HCT116 (cell line): ENCODE measurements around the gene CD200. TPM values are rescaled to one million over a fixed set of nuclear protein-coding genes. Genes with fewer than 3 reads are reported as not detected.

Experiments
- ATAC-seq: fragments of 200-7000 bp; cut with Tn5 transposase; 2 replicates; pipeline ENCODE4 v1.9.1; 2020; ENCODE audit warnings: mild to moderate bottlenecking, moderate library complexity
- BruUV-seq: library from RNA; stranded (reverse); fragments of 400-500 nt; replicated peaks from 2 replicates; lab custom pipeline; 2021; lab: Mats Ljungman, UMichigan
- CTCF ChIA-PET: fragments of 300-600 bp; sonication (Branson Sonifier 250); formaldehyde crosslinking; loops from one replicate; lab custom pipeline; 2021; ENCODE audit warnings: antibody characterized with exemption; lab: Charles Lee
- POLR2A ChIA-PET: fragments of 300-600, 350-600 bp; sonication (Branson Sonifier 250); formaldehyde crosslinking; loops from one replicate; lab custom pipeline; 2021; ENCODE audit warnings: antibody characterized with exemption; lab: Charles Lee
- RAD21 ChIA-PET, 2 experiments: fragments of 300-600 bp; sonication (Branson Sonifier 250); formaldehyde crosslinking; loops; one replicate each; lab custom pipeline; 2023; ENCODE audit warnings: low total read pairs in 2 of 2; ENCODE audit not compliant: uncharacterized antibody in 2 of 2, unreplicated experiment in 2 of 2, low non-redundant PET in 1 of 2; lab: Charles Lee
- DNase-seq: peaks from one replicate; pipeline ENCODE4 v3.0.0-alpha.2; 2010; ENCODE audit warnings: low read depth, low spot score
- H2AFZ ChIP-seq: fragments of 200-600 bp; shearing (Covaris generic), sonication (generic); 2 replicates; pipeline ENCODE4 v1.6.1; 2017; ENCODE audit warnings: low read depth, mixed run types, mixed read lengths, antibody characterized with exemption, low read length; ENCODE audit not compliant: poor library complexity, severe bottlenecking
- H3K27ac ChIP-seq: 2 replicates; pipeline ENCODE4 v1.5.1; 2012; ENCODE audit warnings: low read depth, low read length
- H3K27me3 ChIP-seq: fragments of 200-600 bp; sonication (generic); 2 replicates; pipeline ENCODE4 v1.6.1; 2016; ENCODE audit warnings: mixed run types, low read length, mixed read lengths; ENCODE audit not compliant: insufficient read depth
- H3K36me3 ChIP-seq, 2 experiments: fragments of 200-500 bp in 1 of 2; fragments of 200-600 bp in 1 of 2; sonication (Bioruptor generic) in 1 of 2; sonication (generic) in 1 of 2; 2 replicates each; pipeline versions ENCODE4 v1.5.1 to v1.6.1; 2014 to 2016; ENCODE audit warnings: low read length in 2 of 2, inconsistent platforms in 1 of 2, mixed read lengths in 1 of 2, mixed run types in 1 of 2; ENCODE audit not compliant: insufficient read depth in 2 of 2, control insufficient read depth in 1 of 2
- H3K4me1 ChIP-seq, 2 experiments: fragments of 200-600 bp in 1 of 2; sonication (generic) in 1 of 2; 2 replicates each; pipeline versions ENCODE4 v1.5.1 to v1.6.1; 2012 to 2017; ENCODE audit warnings: low read length in 2 of 2, inconsistent platforms in 1 of 2, mild to moderate bottlenecking in 1 of 2, mixed read lengths in 1 of 2, mixed run types in 1 of 2, moderate library complexity in 1 of 2; ENCODE audit not compliant: insufficient read depth in 2 of 2, control insufficient read depth in 1 of 2
- H3K4me2 ChIP-seq: fragments of 200-600 bp; sonication (generic); 2 replicates; pipeline ENCODE4 v1.6.1; 2017; ENCODE audit warnings: mixed run types, low read length, mixed read lengths
- H3K4me3 ChIP-seq, 2 experiments: fragments of 200-600 bp in 1 of 2; sonication (generic) in 1 of 2; replicated peaks in 1 of 2; 2 replicates each; pipeline ENCODE4 v1.5.1; 2011 to 2016; ENCODE audit warnings: low read length in 2 of 2, control low read depth in 1 of 2, low read depth in 1 of 2, mild to moderate bottlenecking in 1 of 2, mixed read lengths in 1 of 2, mixed run types in 1 of 2
- H3K79me2 ChIP-seq: fragments of 200-600 bp; sonication (generic); 2 replicates; pipeline ENCODE4 v1.6.1; 2017; ENCODE audit warnings: mild to moderate bottlenecking, mixed run types, low read length, moderate library complexity, mixed read lengths; ENCODE audit not compliant: insufficient read depth
- H3K9ac ChIP-seq: fragments of 200-600 bp; sonication (generic); 2 replicates; pipeline ENCODE4 v1.6.1; 2016; ENCODE audit warnings: low read length, mixed read lengths
- H3K9me2 ChIP-seq: fragments of 200-600 bp; sonication (generic), shearing (Covaris generic); 2 replicates; pipeline ENCODE4 v1.6.1; 2017; ENCODE audit warnings: mixed run types, mild to moderate bottlenecking, moderate library complexity; ENCODE audit not compliant: insufficient read depth
- H3K9me3 ChIP-seq, 2 experiments: fragments of 200-500 bp in 1 of 2; fragments of 200-600 bp in 1 of 2; sonication (Bioruptor generic) in 1 of 2; sonication (generic) in 1 of 2; 2 replicates each; pipeline ENCODE4 v1.6.1; 2014 to 2017; ENCODE audit warnings: low read length in 2 of 2, mixed read lengths in 2 of 2, inconsistent platforms in 1 of 2, low read depth in 1 of 2, mild to moderate bottlenecking in 1 of 2, mixed run types in 1 of 2, moderate library complexity in 1 of 2; ENCODE audit not compliant: control insufficient read depth in 1 of 2, insufficient read depth in 1 of 2
- H4K20me1 ChIP-seq: fragments of 200-600 bp; sonication (generic), shearing (Covaris generic); 2 replicates; pipeline ENCODE4 v1.6.1; 2017; ENCODE audit warnings: mixed run types, mild to moderate bottlenecking, moderate library complexity; ENCODE audit not compliant: insufficient read depth
- CEBPB ChIP-seq: IDR thresholded peaks from 2 replicates; pipeline ENCODE4 v1.6.1; 2012; ENCODE audit warnings: low read depth
- EGR1 ChIP-seq: IDR thresholded peaks from 2 replicates; pipeline ENCODE4 v1.6.1; 2012; ENCODE audit warnings: low read depth
- EZH2 ChIP-seq: fragments of 200-600 bp; sonication (generic); IDR thresholded peaks from 2 replicates; pipeline ENCODE4 v1.6.1; 2017; ENCODE audit warnings: antibody characterized with exemption, mixed run types
- FOSL1 ChIP-seq: IDR thresholded peaks from 2 replicates; pipeline ENCODE4 v1.6.1; 2012; ENCODE audit warnings: low read depth
- POLR2A ChIP-seq: IDR thresholded peaks from 2 replicates; pipeline ENCODE4 v1.7.0; 2011; ENCODE audit warnings: borderline replicate concordance; ENCODE audit not compliant: insufficient read depth, insufficient read length; ENCODE audit errors: extremely low read depth
- RAD21 ChIP-seq: IDR thresholded peaks from 2 replicates; pipeline ENCODE4 v1.6.1; 2012; ENCODE audit warnings: low read depth, mild to moderate bottlenecking
- SRF ChIP-seq: IDR thresholded peaks from 2 replicates; pipeline ENCODE4 v1.6.1; 2012; ENCODE audit warnings: low read depth
- TCF7L2 ChIP-seq: IDR thresholded peaks from 2 replicates; pipeline ENCODE4 v1.7.0; 2011; ENCODE audit warnings: borderline replicate concordance, inconsistent platforms; ENCODE audit not compliant: insufficient read depth, insufficient read length; ENCODE audit errors: extremely low read depth
- YY1 ChIP-seq: IDR thresholded peaks from 2 replicates; pipeline ENCODE4 v1.6.1; 2011; ENCODE audit warnings: low read length, low read depth, moderate library complexity, mild to moderate bottlenecking; ENCODE audit not compliant: insufficient replicate concordance; ENCODE audit errors: extremely low read depth
- ZFX ChIP-seq: fragments of 450-650 bp; IDR thresholded peaks from 2 replicates; pipeline ENCODE4 v1.6.1; 2017
- ZNF274 ChIP-seq: fragments of 200-500 bp; sonication (Bioruptor generic); IDR thresholded peaks from 2 replicates; pipeline ENCODE4 v1.6.1; 2014; ENCODE audit warnings: mild to moderate bottlenecking, low read depth, low read length, inconsistent platforms
- intact Hi-C: fragments of 100-400 bp; cut with micrococcal nuclease; formaldehyde crosslinking; loops from 2 replicates; pipeline ENCODE4 v1.10.0; 2022
- total RNA-seq: library from RNA; stranded (reverse); gene quantifications from one replicate; pipeline ENCODE4 v1.2.1, GENCODE V29; 2021; ENCODE audit not compliant: unreplicated experiment
- TF ChIP-seq, protein P1 (sequence below): IDR thresholded peaks from 2 replicates; pipeline ENCODE4 v1.6.1; 2012; ENCODE audit warnings: low read depth
- TF ChIP-seq, protein P2 (sequence below): IDR thresholded peaks from 2 replicates; pipeline ENCODE4 v1.6.1; 2012

CD200 gene
- total RNA-seq, 1 experiment from 2014 or later, result not detected

DNA sequence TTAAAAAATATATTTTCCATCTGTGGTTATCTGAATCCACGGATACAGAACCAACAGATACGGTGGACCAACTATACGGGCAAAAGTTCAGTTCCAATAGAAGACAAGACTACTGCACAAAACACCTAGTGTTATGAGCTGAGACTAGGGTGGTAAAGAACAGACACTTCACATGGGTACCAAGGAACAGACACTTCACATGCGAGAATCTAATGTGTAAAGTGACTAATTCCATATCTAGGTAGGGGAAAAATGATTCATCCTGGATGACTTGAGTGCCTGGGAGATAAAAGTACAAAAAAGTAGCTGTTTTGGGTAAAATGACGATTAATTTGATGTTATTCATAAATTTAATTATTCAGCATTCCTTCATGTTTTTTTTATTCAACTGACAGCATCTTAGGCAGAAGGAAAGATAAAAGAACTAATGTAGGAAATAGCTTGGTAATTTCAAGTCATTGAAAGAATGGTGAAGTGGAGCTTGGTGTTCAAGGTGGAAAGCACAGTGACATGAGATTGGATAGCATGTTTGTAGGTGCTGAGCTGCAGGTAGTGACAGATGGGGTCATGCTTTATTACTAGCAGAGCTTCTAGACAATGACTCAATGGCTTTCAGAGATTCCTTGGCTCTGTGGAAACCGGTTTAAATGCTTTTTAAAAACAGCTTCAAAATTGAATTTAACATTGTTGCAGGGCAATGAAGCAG is 5.2 kb downstream of the CD200 start (continued):
- TF ChIP-seq, protein P1, sequence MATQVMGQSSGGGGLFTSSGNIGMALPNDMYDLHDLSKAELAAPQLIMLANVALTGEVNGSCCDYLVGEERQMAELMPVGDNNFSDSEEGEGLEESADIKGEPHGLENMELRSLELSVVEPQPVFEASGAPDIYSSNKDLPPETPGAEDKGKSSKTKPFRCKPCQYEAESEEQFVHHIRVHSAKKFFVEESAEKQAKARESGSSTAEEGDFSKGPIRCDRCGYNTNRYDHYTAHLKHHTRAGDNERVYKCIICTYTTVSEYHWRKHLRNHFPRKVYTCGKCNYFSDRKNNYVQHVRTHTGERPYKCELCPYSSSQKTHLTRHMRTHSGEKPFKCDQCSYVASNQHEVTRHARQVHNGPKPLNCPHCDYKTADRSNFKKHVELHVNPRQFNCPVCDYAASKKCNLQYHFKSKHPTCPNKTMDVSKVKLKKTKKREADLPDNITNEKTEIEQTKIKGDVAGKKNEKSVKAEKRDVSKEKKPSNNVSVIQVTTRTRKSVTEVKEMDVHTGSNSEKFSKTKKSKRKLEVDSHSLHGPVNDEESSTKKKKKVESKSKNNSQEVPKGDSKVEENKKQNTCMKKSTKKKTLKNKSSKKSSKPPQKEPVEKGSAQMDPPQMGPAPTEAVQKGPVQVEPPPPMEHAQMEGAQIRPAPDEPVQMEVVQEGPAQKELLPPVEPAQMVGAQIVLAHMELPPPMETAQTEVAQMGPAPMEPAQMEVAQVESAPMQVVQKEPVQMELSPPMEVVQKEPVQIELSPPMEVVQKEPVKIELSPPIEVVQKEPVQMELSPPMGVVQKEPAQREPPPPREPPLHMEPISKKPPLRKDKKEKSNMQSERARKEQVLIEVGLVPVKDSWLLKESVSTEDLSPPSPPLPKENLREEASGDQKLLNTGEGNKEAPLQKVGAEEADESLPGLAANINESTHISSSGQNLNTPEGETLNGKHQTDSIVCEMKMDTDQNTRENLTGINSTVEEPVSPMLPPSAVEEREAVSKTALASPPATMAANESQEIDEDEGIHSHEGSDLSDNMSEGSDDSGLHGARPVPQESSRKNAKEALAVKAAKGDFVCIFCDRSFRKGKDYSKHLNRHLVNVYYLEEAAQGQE, result no peak
- TF ChIP-seq ZNF274 (no peak), YY1 (no peak), RAD21 (no peak), SRF (no peak)

DNA sequence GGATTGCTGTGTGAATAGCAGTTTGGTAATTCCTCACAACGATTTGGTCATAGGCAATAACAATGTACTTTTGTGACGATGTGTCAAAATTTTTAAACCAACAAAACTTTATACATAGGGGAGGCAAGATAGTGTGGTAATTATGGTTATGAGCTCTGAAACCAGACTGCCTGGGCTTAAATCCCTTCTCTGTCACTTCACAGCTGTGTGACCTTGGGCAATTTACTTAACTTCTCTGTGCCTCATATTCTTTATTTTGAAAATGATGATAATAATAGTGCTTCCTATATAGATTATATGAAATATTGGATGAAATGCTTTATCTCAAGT is 5.7 kb downstream of the CD200 start:
- CTCF ChIA-PET, result no interaction called here
- no peak for DNase-seq
- RAD21 ChIA-PET, result no interaction called here
- H3K4me1 ChIP-seq, result no peaks in the 10 kb centered on the region
- no peak overlapping the region for H3K27ac ChIP-seq
- POLR2A ChIA-PET, result no interaction called here
- TF ChIP-seq, protein P1, result no peak
- TF ChIP-seq RAD21 (no peak), FOSL1 (no peak), CEBPB (no peak), ZFX (no peak), POLR2A (no peak), TCF7L2 (no peak), EGR1 (no peak), YY1 (no peak), SRF (no peak), EZH2 (no peak)
- TF ChIP-seq, protein P2, sequence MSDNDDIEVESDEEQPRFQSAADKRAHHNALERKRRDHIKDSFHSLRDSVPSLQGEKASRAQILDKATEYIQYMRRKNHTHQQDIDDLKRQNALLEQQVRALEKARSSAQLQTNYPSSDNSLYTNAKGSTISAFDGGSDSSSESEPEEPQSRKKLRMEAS, result no peak
- ATAC-seq, result no peak
- no peaks in the 10 kb centered on the region for H4K20me1 ChIP-seq
- intact Hi-C loops, result no loop called here
- H2AFZ ChIP-seq, result no peak overlapping the region
- BruUV-seq, result no TSS peak
- no peaks in the 10 kb centered on the region for H3K36me3 ChIP-seq
- H3K4me2 ChIP-seq, result no peak overlapping the region
- H3K27me3 ChIP-seq, result no peaks in the 10 kb centered on the region
- no peaks in the 10 kb centered on the region for H3K9me2 ChIP-seq
- no peak overlapping the region for H3K4me3 ChIP-seq
- no peaks in the 10 kb centered on the region for H3K79me2 ChIP-seq
- H3K9me3 ChIP-seq, result no peaks in the 10 kb centered on the region
- no peak overlapping the region for H3K9ac ChIP-seq
